ENCODE results near the gene ROGDI.

ROGDI gene

DNA sequence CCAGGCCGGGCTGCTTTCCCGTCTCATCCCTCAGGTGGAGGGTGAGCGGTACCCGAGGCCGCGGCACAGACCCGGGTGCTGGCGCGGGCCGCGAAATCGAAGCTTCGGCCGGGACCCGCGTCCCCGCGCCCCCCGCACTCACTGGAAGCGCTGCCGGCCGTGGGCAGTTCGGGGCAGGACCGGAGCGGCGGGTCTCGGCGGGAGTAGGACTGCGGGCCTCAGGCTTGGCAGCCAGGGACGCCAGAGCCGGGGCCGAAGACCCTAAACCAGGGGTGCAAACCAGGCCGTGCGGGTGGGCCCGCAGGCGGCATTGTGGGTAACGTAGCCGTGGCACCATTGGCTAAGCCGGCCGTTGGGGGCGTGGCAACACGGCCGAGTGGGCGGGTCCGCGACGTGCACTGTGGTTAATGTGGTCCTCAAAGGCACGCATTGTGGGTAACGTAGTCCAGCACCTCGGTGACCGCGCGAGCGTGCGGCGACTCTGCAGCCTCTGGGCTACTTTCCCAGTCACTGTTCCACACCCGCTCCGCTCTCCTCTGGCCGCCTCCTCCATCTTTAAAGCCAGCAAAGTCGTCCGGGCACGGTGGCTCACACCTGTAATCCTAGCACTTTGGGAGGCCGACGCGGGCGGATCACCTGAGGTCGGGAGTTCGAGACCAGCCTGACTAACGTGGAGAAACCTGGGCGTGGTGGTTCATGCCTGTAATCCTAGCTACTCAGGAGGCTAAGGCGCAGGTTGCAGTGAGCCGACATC is 35.4 kb downstream of the ROGDI start, which contains the start of gene ZNF500:
Gene ZNF500, minus strand, starts transcription at position 288 of the 754 bp plus-strand sequence. CDS start 1,184 bp downstream, outside the sequence.
- peak; percentile 97 for DNase-seq (ENCODE audit: low spot score)

DNA sequence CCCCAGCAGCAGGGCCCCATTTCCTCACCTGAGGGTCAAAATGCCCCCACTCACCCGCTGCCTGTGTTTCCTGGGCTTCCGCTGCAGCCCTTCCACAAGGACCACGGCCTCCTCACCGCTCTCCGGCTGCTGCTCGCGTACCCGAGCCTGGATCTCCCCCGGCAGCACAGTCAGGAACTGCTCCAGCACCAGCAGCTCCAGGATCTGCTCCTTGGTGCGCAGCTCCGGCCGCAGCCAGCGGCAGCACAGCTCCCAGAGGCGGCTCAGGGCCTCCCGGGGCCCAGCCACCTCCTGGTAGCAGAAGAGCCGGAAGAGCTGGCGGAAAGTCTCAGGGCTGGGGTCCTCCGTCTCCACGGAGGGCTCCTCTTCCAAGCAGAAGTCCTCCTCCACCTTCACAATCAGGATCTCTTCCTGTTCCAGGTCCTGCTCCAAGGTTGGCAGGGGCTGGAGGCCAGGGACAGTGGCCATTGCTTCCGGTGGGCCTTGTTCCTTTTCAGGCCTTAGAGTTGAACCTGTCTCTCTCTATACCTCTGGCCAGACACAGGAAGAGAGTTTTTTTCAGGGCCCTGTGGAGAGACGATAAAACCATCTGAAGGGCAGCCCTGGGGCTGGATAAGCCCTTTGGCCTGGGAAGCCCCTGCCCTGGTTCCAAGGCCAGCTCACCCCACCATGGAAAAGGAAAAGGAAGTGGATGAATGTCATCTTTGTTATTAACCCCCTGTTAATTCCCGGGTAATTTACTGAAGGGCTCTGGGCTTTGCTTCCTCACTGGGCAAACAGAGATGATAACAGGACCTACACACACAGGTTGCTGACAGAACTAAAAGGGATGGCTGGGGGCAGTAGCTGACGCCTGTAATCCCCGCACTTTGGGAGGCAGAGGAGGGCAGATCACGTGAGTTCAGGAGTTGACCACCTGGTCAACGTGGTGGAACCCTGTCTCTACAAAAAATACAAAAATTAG is 36.6 kb downstream of the ROGDI start:
- no peak for DNase-seq (ENCODE audit: low spot score)

DNA sequence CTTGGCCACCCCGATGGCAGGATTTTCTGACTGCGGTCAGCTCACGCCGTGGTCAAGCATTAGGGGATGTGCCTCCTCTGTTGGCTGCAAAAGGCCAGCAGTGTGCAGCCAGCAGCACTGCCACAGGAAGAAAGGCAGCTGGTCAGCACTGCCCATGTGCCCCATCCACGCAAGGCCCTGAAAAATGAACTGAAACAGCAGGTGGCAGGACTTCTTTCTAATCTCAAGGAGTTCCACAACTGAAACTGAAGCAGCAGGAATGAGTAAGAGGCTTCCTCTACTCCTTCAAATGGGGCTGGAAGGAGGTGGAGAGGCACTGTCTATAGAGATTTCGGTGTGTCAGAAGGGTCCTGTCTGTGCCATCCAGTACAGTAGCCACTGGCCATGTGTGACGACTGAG is 38.6 kb downstream of the ROGDI start:
- DNase-seq (ENCODE audit: low spot score) = peak; percentile 33

DNA sequence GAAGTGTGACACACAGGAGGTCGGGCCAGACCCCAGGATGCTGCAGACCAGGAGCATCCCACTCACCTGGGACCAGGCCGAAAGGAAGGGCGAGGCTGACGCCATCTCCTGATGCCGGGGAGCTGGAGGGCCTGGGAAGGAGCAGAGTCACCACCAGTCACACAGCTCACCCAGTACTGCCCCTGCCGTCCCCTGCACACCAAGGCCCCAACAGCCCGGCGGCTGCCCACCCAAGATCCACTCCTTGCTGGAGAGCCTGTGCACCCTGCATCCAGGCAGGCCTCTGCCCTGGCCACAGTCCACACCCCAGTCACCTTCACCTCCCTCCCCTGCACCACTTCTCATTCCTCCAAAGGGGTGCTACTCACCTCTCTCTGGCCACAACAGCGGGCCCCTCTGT is 40.2 kb downstream of the ROGDI start:
- DNase-seq (ENCODE audit: low spot score) = no peak

DNA sequence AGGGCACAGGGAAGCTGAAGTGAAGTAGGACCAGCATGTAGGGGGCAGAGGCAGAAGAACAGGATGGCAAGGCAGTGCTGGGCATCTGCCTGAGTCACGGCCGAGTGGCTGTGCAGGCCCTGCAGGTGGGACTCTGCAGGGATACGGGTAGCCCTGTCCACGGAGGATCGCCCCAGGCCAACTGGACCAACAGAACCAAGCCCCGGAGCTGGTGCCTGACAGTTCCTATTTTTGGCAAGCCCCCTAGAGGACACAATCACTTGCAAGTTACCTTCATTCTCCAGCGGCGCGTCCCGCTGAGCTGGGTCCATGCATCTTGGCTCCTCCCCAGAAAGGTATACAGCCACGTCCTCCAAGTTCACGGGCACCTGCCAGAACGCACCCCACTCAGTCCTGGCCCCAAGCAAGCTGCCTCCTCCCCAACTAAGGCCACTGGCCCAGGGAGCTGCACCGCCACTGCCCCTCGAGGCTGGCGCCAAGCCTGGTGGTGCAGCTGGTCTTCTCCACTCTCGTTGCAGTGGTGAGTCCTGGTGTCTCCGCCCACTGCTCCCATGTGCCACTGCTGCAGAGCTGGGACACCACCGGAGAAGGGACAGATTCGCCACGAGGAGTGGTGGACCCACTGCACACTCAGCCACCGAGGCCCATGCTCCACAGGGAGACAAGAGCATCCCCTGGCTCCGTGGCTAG is 42.1 kb downstream of the ROGDI start:
- no peak for DNase-seq (ENCODE audit: low spot score)

DNA sequence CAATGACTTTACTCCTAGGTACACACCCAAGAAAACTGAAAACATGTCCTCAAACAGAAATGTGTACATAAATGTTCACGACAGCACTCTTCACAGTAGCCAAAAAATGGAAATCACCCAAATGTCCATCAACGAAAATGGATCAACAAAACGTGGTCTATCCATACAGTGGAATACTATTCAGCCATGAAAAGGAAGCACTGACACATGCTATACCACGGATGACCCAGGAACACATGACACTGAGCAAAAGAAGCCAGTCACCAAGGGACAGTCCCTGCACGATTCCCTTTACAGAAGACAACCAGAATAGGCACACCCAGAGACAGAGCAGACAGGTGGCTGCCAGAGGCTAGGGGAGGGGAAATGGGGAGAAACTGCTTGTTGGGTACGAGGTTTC is 46.7 kb downstream of the ROGDI start:
- DNase-seq (ENCODE audit: low spot score) = no peak

DNA sequence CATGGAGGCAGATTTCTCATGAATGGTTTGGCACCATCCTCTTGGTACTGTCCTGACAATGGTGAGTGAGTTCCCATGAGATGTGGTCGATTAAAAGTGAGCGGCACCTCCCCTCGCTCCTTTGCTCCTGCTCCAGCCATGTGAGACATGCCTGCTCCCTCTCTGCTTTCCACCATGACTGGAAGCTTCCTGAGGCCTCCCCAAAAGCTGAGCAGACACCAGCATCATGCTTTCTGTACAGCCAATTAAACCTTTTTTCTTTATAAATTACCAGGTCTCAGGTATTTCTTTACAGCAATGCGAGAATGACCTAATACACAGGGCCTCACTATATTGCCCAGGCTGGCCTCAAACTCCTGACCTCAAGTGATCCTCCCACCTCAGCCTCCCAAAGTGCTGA is 47.6 kb downstream of the ROGDI start:
- no peak for DNase-seq (ENCODE audit: low spot score)

DNA sequence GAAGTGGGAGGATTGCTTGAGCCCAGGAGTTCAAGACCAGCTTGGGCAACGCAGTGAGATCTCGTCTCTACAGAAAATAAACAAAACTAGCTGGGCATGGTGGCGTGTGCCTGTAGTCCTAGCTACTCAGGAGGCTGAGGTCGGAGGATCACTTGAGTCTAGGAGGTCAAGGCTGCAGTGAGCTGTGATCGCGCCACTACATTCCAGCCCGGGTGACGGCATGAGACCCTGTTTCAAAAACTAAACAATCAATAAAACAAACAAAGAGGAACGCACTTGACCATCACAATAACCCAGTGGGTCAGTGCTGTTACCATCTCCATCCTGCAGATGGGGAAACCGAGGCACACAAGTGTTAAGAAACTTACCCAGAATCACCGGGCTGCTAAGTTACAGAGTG is 49.2 kb downstream of the ROGDI start:
- DNase-seq (ENCODE audit: low spot score) = no peak

DNA sequence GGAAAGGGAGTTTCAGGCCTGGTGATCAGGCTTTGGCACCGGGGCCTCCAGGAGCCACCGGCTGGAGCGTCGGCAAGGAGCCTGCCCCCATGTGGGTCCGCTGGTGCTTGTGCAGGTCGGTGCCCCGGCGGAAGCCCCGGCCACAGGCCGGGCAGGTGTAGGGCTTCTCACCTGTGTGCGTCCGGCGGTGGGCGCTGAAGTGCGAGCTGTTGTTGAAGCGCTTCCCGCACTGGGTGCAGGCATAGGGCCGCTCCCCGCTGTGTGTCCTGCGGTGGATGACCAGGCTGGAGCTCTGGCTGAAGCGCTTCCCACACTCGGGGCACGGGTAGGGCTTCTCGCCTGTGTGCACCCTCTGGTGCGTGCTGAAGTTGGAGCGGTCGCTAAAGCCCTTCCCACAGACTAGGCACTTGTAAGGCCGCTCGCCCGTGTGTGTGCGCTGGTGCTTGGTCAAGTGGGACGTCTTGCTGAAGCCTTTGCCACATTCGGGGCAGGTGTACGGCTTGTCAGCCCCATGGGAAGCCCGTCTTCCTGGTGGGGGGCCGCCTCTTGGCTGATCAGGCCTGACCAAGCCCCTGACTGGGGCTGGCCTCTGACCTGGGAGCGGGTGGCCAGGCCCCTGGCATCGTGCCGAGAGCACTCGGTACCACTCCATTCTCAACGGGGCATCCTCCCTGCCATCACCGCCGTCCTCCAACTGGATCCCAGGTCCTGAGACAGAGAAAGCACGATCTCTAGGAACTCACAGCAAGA is 49.9 kb downstream of the ROGDI start:
- DNase-seq (ENCODE audit: low spot score) = no peak

DNA sequence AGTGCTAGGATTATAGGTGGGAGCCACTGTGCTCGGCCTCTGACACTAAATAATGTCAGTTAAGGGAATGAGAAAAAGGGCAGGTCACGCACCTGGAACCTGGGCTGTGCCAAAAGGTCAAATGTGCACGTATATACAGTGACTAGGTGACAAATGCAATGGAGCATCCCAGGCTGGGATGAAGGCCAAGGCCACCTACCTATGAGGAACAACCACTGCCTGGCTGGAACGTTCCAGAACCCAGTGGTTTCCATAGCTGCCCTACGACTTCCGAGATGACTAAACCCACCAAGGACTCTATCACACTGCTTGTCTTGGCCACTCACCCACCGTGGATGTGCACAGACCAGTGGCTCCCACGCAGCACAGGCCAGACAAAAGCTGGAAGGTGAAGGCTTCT is 51.5 kb downstream of the ROGDI start:
- DNase-seq (ENCODE audit: low spot score) = no peak

DNA sequence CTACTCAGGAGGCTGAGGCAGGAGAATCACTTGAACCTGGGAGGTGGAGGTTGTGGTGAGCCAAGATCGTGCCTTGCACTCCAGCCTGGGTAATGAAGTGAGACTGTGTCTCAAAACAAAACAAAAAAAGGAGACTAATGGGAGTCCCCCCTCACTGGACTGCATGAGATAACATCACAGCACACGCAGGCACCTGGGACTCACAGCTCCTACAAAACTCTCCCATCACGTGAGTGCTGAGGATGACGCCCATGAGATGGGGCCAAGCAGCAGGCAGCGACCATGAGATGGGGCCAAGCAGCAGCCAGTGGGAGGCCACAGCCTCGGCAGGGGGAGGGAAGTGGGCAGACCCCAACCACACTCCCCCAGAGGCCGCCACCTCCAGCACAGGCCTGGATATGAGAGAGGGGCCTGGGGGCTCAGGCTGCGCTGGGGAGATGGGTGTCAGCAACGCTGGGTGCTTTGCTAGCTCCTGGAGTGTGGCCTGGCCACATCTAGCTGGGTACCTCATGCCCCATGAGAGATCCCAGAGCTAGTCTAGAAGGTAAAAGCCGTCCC is 52.7 kb downstream of the ROGDI start:
- DNase-seq (ENCODE audit: low spot score) = no peak

DNA sequence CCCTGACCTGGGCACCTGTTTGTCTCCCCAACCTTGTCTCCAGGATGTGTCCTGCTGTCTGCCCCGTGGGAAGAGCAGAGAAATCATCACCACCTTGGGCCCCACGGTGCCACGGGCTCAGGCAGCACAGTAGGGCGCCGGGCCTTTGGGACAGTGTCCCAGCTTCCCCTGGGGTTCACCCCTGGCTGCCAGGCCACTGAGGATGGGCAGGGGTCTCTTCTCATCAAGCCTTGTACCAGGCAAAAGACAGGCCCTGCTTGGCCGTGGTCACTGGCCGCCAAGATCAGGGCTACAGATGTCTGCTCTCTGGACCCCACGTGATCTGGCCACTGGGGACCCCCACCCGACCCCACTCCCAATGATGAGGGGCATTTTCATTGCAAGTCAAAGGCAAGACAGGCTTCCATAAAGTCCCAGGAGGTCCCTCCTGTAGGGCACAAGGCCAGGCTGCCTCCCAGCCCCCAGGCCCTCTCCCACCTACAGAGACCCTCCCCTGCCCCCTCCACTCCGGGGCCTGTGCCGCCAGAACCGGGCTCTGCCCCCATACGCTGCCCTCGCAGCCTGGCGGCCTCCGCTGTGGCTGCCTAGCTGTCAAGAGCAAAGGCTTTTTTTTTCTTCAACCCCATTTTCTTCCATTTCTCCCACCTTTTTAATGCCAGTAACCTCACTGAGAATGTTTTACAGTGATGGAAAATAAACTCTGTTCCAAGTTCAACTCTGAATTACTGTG is 53.6 kb downstream of the ROGDI start:
- no peak for DNase-seq (ENCODE audit: low spot score)

DNA sequence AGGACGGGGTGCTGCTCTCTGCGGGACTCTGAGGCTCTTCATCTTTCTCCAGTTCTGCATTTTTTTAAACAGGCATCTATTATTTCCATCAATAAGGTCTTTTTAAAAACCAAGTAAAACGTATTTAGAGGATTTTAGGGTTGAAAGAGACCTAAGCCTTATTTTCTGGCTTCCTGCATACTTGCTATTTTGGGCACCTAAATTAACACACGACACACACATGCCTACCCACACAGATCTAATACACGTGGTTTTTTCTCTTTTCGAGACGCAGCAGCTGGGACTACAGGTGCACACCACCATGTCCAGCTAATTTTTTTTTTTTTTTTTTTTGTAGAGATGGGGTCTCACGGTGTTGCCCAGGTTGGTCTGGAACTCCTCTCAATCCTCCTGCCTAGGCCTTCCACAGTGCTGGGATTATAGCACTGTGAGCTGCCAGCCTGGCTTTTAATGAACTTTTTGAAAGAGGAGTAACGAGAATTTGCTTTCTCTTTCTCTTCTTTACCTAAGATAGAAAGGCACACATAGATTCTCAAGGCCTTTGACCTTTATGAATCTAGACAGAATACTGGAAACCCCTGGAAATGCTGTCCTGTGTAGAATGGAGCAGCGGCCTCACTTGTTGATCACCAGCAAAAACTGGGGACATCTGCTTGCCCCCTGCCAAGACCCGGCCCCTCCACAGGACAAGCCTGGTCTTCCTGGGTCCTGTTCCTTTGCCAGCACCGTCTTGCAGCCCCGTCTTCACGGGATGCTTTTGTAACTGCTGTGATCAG is 54.3 kb downstream of the ROGDI start:
- DNase-seq (ENCODE audit: low spot score) = no peak

DNA sequence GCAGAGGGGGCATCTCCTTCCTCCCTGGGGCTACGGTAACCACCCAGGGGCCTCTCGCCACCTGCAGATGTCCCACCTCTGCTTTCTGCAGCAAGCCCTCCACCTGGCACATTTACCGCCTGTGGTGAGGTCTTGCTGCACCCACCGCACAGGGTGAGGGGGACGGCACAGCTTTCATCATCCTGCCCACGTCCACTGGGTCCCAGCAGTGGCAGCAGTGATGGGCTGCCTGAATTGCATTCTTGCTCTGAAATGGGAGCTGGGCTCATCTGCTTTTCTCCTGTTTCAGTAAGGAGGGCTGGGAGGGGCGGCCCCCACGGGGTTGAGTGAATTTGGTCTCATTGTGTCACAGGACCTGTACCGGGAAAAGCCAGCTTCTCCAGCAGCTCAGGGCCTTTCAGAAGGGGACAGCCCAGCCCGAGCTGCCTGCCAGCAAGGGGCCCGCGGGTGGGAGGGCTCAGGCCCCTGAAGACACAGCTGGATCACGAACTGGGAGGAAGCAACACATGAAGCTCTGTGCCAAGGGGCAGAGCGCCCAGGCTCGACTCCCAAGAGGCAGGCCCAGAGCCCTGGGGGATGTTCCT is 55.4 kb downstream of the ROGDI start:
- DNase-seq (ENCODE audit: low spot score) = no peak
